DND-41 (cell line): Measurements from ENCODE around the gene CACNA1D.

Experiments
- ATAC-seq: fragments of 200-7000 bp; cut with Tn5 transposase; 3 replicates; pipeline ENCODE4 v1.9.1; 2021; ENCODE audit warnings: low read depth; ENCODE audit not compliant: insufficient read depth
- DNase-seq: peaks from one replicate; pipeline ENCODE4 v3.0.0-alpha.2; 2020
- H2AFZ ChIP-seq: 2 replicates; pipeline ENCODE4 v1.6.0; 2012; ENCODE audit warnings: low read depth, low read length
- H3K27ac ChIP-seq: 2 replicates; pipeline ENCODE4 v1.5.1; 2012; ENCODE audit warnings: low read length, inconsistent platforms
- H3K27me3 ChIP-seq: fragments of 200-600 bp; sonication (generic); 2 replicates; pipeline ENCODE4 v1.6.0; 2012; ENCODE audit warnings: low read length, mild to moderate bottlenecking, inconsistent platforms; ENCODE audit not compliant: insufficient read depth, poor library complexity
- H3K36me3 ChIP-seq: 2 replicates; pipeline ENCODE4 v1.5.1; 2012; ENCODE audit warnings: low read length, inconsistent platforms; ENCODE audit not compliant: insufficient read depth
- H3K4me1 ChIP-seq: 2 replicates; pipeline ENCODE4 v1.5.1; 2012; ENCODE audit warnings: mild to moderate bottlenecking, low read length; ENCODE audit not compliant: insufficient read depth
- H3K4me2 ChIP-seq: 2 replicates; pipeline ENCODE4 v1.6.0; 2012; ENCODE audit warnings: mild to moderate bottlenecking, moderate library complexity, low read length, inconsistent platforms; ENCODE audit not compliant: insufficient read depth
- H3K4me3 ChIP-seq, 2 experiments: fragments of 200-600 bp in 1 of 2; shearing (Covaris generic) in 1 of 2; 2 replicates each; pipeline ENCODE4 v1.5.1; 2012 to 2016; ENCODE audit warnings: inconsistent platforms in 2 of 2, low read length in 2 of 2, mild to moderate bottlenecking in 2 of 2, low read depth in 1 of 2, moderate library complexity in 1 of 2
- H3K79me2 ChIP-seq: 2 replicates; pipeline ENCODE4 v1.6.0; 2012; ENCODE audit warnings: low read length, inconsistent platforms; ENCODE audit not compliant: insufficient read depth
- H3K9ac ChIP-seq: 2 replicates; pipeline ENCODE4 v1.6.0; 2012; ENCODE audit warnings: low read depth, mild to moderate bottlenecking, inconsistent platforms, low read length, moderate library complexity
- H3K9me3 ChIP-seq: 2 replicates; pipeline ENCODE4 v1.5.1; 2012; ENCODE audit warnings: low read length, moderate library complexity, mild to moderate bottlenecking, inconsistent platforms; ENCODE audit not compliant: insufficient read depth, severe bottlenecking
- H4K20me1 ChIP-seq: 2 replicates; pipeline ENCODE4 v1.6.0; 2012; ENCODE audit warnings: low read length; ENCODE audit not compliant: insufficient read depth
- CTCF ChIP-seq: IDR thresholded peaks from 2 replicates; pipeline ENCODE4 v1.5.1; 2012; ENCODE audit warnings: borderline replicate concordance, low read length, moderate library complexity, mild to moderate bottlenecking; ENCODE audit not compliant: poor library complexity, severe bottlenecking; ENCODE audit errors: extremely low read depth
- EZH2 ChIP-seq: IDR thresholded peaks from 3 replicates; pipeline ENCODE4 v1.6.1; 2012; ENCODE audit warnings: borderline replicate concordance, low read depth, mild to moderate bottlenecking, moderate library complexity, low read length, inconsistent platforms; ENCODE audit not compliant: severe bottlenecking

Gene CACNA1D

GRCh38 chr3:53478166-53478830, 16.1 kb upstream of the CACNA1D start:
- Histone ChIP-seq H4K20me1 (no peaks in the 10 kb centered on the region), H3K79me2 (no peaks in the 10 kb centered on the region), H3K36me3 (no peaks in the 10 kb centered on the region), H3K4me1 (no peaks in the 10 kb centered on the region), H2AFZ (no peak overlapping the region), H3K27ac (no peak overlapping the region), H3K9me3 (no peaks in the 10 kb centered on the region), H3K4me2 (no peak overlapping the region), H3K9ac (no peak overlapping the region), H3K27me3 (no peaks in the 10 kb centered on the region), H3K4me3 (no peak overlapping the region)
- DNase-seq: no peak
- no peak for ATAC-seq
- TF ChIP-seq EZH2: no peak
- TF ChIP-seq CTCF: no peak

- Histone ChIP-seq H3K4me2 (no peak overlapping the region), H4K20me1 (no peaks in the 10 kb centered on the region), H2AFZ (no peak overlapping the region), H3K4me3 (no peak overlapping the region), H3K9me3 (no peaks in the 10 kb centered on the region), H3K79me2 (no peaks in the 10 kb centered on the region), H3K27me3 (no peaks in the 10 kb centered on the region), H3K9ac (no peak overlapping the region), H3K4me1 (no peaks in the 10 kb centered on the region), H3K36me3 (no peaks in the 10 kb centered on the region), H3K27ac (no peak overlapping the region)
- no peak for ATAC-seq
- DNase-seq: no peak
- TF ChIP-seq CTCF (no peak), EZH2 (no peak)
Measured at GRCh38 chr3:53478921-53479664, 15.3 kb upstream of the CACNA1D start.

GRCh38 chr3:53482227-53482626, 12.2 kb upstream of the CACNA1D start:
- no peak overlapping the region for H3K9ac ChIP-seq
- H2AFZ ChIP-seq: no peak overlapping the region
- H3K27ac ChIP-seq: no peak overlapping the region
- no peak overlapping the region for H3K4me3 ChIP-seq
- no peaks in the 10 kb centered on the region for H3K36me3 ChIP-seq
- no peaks in the 10 kb centered on the region for H4K20me1 ChIP-seq
- no peaks in the 10 kb centered on the region for H3K4me1 ChIP-seq
- H3K27me3 ChIP-seq: peaks cover 8% of the 10 kb centered on the region
- no peak for ATAC-seq
- DNase-seq: no peak
- H3K9me3 ChIP-seq: no peaks in the 10 kb centered on the region
- H3K79me2 ChIP-seq: no peaks in the 10 kb centered on the region
- TF ChIP-seq EZH2: no peak
- no peak for TF ChIP-seq CTCF
- no peak overlapping the region for H3K4me2 ChIP-seq
